ENCODE measurements around the gene PHTF2.

Gene PHTF2

DNA sequence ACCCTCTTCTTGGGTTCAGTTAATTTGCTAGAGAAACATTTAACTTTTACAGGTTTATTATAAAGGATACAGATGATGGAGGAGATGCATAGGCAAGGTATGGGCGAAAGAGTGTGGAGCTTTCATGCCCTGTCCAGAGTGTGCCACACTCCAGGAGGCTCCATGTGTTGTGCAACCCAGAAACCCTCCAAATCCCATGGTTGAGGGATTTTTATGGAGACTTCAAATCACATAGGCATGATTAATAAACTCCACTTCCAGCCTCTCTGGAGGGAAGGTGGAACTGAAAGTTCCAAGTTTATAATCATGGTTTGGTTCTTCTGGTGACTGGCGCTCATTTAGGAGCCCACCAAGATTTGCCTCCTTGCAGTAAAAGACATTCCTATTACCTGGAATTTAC, 159.9 kb downstream of the PHTF2 start:
- TF ChIP-seq, protein P1, sequence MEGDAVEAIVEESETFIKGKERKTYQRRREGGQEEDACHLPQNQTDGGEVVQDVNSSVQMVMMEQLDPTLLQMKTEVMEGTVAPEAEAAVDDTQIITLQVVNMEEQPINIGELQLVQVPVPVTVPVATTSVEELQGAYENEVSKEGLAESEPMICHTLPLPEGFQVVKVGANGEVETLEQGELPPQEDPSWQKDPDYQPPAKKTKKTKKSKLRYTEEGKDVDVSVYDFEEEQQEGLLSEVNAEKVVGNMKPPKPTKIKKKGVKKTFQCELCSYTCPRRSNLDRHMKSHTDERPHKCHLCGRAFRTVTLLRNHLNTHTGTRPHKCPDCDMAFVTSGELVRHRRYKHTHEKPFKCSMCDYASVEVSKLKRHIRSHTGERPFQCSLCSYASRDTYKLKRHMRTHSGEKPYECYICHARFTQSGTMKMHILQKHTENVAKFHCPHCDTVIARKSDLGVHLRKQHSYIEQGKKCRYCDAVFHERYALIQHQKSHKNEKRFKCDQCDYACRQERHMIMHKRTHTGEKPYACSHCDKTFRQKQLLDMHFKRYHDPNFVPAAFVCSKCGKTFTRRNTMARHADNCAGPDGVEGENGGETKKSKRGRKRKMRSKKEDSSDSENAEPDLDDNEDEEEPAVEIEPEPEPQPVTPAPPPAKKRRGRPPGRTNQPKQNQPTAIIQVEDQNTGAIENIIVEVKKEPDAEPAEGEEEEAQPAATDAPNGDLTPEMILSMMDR (IDR thresholded peaks at IDR 0.05; ENCODE audit: control insufficient read depth, insufficient read depth, low read depth, low read length, missing control alignments), result no peak
- no peak for DNase-seq (ENCODE audit: low read depth)

DNA sequence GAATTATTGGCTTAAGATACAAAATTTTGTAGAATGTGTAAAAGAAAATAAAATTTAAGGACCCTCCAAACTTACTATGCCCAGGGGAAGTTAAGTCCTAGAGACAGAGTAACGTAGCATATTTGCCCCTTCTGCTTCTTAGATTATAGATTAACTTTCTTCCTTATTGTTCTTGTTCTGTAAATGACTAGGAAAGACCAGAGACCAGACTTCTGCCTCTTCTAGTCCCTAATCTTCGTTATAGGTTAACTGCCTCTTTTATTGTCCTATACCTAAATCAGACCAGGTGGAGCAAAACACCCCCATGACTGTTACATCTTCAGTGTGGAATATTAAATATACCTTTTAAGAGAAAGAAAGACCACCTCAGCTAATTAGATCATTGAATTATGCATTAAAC, 160.5 kb downstream of the PHTF2 start:
- H3K4me3 ChIP-seq (ENCODE audit: control insufficient read depth, low read depth, low read length), result no peak overlapping the region
- DNase-seq (ENCODE audit: low read depth), result no peak
- TF ChIP-seq, protein P1 (IDR thresholded peaks at IDR 0.05; ENCODE audit: control insufficient read depth, insufficient read depth, low read depth, low read length, missing control alignments), result no peak

More for the DNA sequence above, 159.9 kb downstream of the PHTF2 start:
- H3K4me3 ChIP-seq (ENCODE audit: control insufficient read depth, low read depth, low read length), result no peak overlapping the region

DNA sequence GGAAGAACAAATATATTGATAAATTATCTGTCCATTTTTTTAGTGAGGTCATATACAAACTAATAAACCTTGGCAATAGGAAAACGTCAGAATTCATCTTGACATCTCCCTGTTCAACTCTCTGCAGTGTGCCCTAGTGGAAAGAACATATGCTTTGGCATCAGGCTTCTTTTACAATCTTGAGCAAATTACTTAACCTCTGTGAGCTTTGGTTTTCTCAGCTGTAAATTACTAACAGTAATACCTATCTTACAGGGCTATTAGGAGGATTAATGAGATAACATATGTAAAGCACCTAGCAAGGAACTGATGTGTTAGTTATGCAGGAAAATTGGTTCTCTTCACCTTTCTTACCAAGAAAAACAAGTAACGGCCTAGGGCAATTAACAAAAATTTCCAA, 161.8 kb downstream of the PHTF2 start:
- TF ChIP-seq, protein P1 (IDR thresholded peaks at IDR 0.05; ENCODE audit: control insufficient read depth, insufficient read depth, low read depth, low read length, missing control alignments), result no peak
- no peak overlapping the region for H3K4me3 ChIP-seq (ENCODE audit: control insufficient read depth, low read depth, low read length)
- DNase-seq (ENCODE audit: low read depth), result no peak

- TF ChIP-seq, protein P1 (IDR thresholded peaks at IDR 0.05; ENCODE audit: control insufficient read depth, insufficient read depth, low read depth, low read length, missing control alignments), result no peak
- H3K4me3 ChIP-seq (ENCODE audit: control insufficient read depth, low read depth, low read length), result no peak overlapping the region
- no peak for DNase-seq (ENCODE audit: low read depth)
Observed at GRCh38 chr7:77967429-77967828, 168.9 kb downstream of the PHTF2 start.

DNA sequence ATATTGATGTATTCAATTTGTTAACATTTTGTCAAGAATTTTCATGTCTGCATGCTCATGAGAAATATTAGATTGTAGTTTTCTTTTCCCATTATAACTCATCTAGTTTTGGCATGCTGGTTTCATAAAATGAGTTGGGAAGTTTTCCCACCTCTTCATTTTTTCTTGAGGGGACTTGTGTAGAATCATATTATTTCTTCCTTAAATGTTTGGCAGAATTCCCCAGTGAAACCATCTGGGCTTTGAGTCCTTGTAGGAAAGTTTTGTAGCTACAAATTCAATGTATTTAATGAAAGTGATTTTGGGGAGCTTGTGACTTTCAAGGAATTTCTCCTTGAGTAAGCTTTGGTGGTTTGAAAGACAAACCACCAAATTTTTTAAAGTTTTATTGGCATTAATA, 173.2 kb downstream of the PHTF2 start:
- H3K4me3 ChIP-seq (ENCODE audit: control insufficient read depth, low read depth, low read length), result no peak overlapping the region
- no peak for DNase-seq (ENCODE audit: low read depth)
- TF ChIP-seq, protein P1 (IDR thresholded peaks at IDR 0.05; ENCODE audit: control insufficient read depth, insufficient read depth, low read depth, low read length, missing control alignments), result no peak

DNA sequence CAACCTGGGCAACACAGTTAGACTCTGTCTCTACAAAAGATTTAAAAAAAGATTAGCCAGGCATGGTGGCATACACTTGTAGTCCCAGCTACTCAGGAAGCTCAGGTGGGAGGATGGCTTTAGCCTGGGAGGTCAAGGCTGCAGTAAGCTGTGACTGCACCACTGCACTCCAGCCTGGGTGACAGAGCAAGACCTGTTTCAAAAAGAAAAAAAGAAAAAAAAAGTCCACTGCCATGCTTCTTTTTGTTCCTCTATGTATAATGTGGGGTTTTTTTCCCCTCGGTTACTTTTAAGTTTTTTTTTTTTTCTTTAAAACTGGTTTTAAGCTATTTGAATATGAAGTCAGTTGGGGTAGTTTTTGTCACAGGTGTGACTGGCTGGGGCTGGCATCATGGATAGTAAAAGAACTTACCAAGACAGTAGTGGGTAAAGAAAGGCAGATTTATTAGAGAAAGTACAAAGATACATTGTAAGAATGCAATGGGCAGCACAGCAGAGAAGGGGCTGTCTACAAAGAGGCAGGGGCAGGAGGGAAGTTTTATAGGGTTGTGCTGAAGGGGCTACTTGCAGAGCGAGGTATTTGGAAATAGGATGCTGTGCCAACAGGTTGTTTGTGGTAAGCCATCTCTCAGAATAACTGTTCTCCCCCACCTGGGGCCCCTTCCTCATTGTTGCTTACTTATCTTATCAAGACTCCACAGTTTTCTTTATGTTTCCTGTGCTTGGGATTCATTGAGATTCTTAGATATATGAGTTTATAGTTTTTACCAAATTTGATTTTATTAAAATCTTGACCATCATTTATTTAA, 177.3 kb downstream of the PHTF2 start:
- H3K4me3 ChIP-seq (ENCODE audit: control insufficient read depth, low read depth, low read length), result no peak overlapping the region
- DNase-seq (ENCODE audit: low read depth), result no peak
- TF ChIP-seq, protein P1 (IDR thresholded peaks at IDR 0.05; ENCODE audit: control insufficient read depth, insufficient read depth, low read depth, low read length, missing control alignments), result no peak
